Measurements from ENCODE around the gene GGT5.
A peak's percentile ranks its signal among the peaks of the same experiment; 100 is the strongest.
"Not testable (repeated sequence)": the region's sequence is repeated elsewhere in the genome, so short reads cannot be mapped to it uniquely, and the experiment has no call there.

GGT5 gene

GRCh38 chr22:24247564-24248344, 2.9 kb upstream of the GGT5 start:
- Mint-ChIP-seq H3K9me3 (no peaks in the 10 kb centered on the region), H3K36me3 (ENCODE audit: low read depth) (no peaks in the 10 kb centered on the region), H3K27ac (no peak overlapping the region), H3K4me3 (no peak overlapping the region), H3K27me3 (no peaks in the 10 kb centered on the region), H3K4me1 (ENCODE audit: low read depth) (peaks cover 18% of the 10 kb centered on the region)

GRCh38 chr22:24247011-24247507, 2.2 kb upstream of the GGT5 start:
- H3K4me3 Mint-ChIP-seq: no peak overlapping the region

GRCh38 chr22:24245584-24246561, 991 bp upstream of the GGT5 start:
- not testable (repeated sequence) for H3K36me3 Mint-ChIP-seq (ENCODE audit: low read depth); H3K27ac Mint-ChIP-seq; H3K4me3 Mint-ChIP-seq; H3K27me3 Mint-ChIP-seq; H3K9me3 Mint-ChIP-seq
- H3K4me1 Mint-ChIP-seq (ENCODE audit: low read depth): peaks cover 32% of the 10 kb centered on the region

More at GRCh38 chr22:24247011-24247507, 2.2 kb upstream of the GGT5 start:
- no peaks in the 10 kb centered on the region for H3K27me3 Mint-ChIP-seq
- H3K9me3 Mint-ChIP-seq: no peaks in the 10 kb centered on the region
- peaks cover 25% of the 10 kb centered on the region for H3K4me1 Mint-ChIP-seq (ENCODE audit: low read depth)
- no peaks in the 10 kb centered on the region for H3K36me3 Mint-ChIP-seq (ENCODE audit: low read depth)
- no peak overlapping the region for H3K27ac Mint-ChIP-seq

- peaks cover 32% of the 10 kb centered on the region for H3K4me1 Mint-ChIP-seq (ENCODE audit: low read depth)
- H3K27ac Mint-ChIP-seq: no peak overlapping the region
Observed at GRCh38 chr22:24244144-24244787, 616 bp downstream of the GGT5 start.

GRCh38 chr22:24243417-24243816, 1.5 kb downstream of the GGT5 start:
- Mint-ChIP-seq H3K4me1 (ENCODE audit: low read depth) (peaks cover 32% of the 10 kb centered on the region), H3K27ac (peak overlapping the region; percentile 19)
- H3K9me3 Mint-ChIP-seq: not testable (repeated sequence)

More at GRCh38 chr22:24244144-24244787, 616 bp downstream of the GGT5 start:
- no peaks in the 10 kb centered on the region for H3K36me3 Mint-ChIP-seq (ENCODE audit: low read depth)
- H3K27me3 Mint-ChIP-seq: no peaks in the 10 kb centered on the region
- H3K4me3 Mint-ChIP-seq: no peak overlapping the region
- H3K9me3 Mint-ChIP-seq: no peaks in the 10 kb centered on the region

GRCh38 chr22:24240985-24241692, 3.7 kb downstream of the GGT5 start:
- not testable (repeated sequence) for H3K9me3 Mint-ChIP-seq; H3K4me3 Mint-ChIP-seq; H3K27me3 Mint-ChIP-seq; H3K36me3 Mint-ChIP-seq (ENCODE audit: low read depth); H3K27ac Mint-ChIP-seq
- H3K4me1 Mint-ChIP-seq (ENCODE audit: low read depth): peaks cover 32% of the 10 kb centered on the region

More at GRCh38 chr22:24243417-24243816, 1.5 kb downstream of the GGT5 start:
- H3K27me3 Mint-ChIP-seq; H3K4me3 Mint-ChIP-seq; H3K36me3 Mint-ChIP-seq (ENCODE audit: low read depth): not testable (repeated sequence)

- Mint-ChIP-seq H3K27ac (no peak overlapping the region), H3K4me3 (no peak overlapping the region)
Observed at GRCh38 chr22:24240381-24240780, 4.5 kb downstream of the GGT5 start.

GRCh38 chr22:24238101-24238694, 6.7 kb downstream of the GGT5 start:
- peaks cover 19% of the 10 kb centered on the region for H3K4me1 Mint-ChIP-seq (ENCODE audit: low read depth)
- H3K27ac Mint-ChIP-seq; H3K4me3 Mint-ChIP-seq; H3K9me3 Mint-ChIP-seq; H3K36me3 Mint-ChIP-seq (ENCODE audit: low read depth); H3K27me3 Mint-ChIP-seq: not testable (repeated sequence)

More at GRCh38 chr22:24240381-24240780, 4.5 kb downstream of the GGT5 start:
- no peaks in the 10 kb centered on the region for H3K27me3 Mint-ChIP-seq
- H3K4me1 Mint-ChIP-seq (ENCODE audit: low read depth): peaks cover 32% of the 10 kb centered on the region
- no peaks in the 10 kb centered on the region for H3K9me3 Mint-ChIP-seq
- no peaks in the 10 kb centered on the region for H3K36me3 Mint-ChIP-seq (ENCODE audit: low read depth)

GRCh38 chr22:24236656-24237055, 8.2 kb downstream of the GGT5 start:
- Mint-ChIP-seq H3K36me3 (ENCODE audit: low read depth) (no peaks in the 10 kb centered on the region), H3K4me3 (no peak overlapping the region), H3K9me3 (no peaks in the 10 kb centered on the region), H3K4me1 (ENCODE audit: low read depth) (peaks cover 5% of the 10 kb centered on the region), H3K27me3 (no peaks in the 10 kb centered on the region), H3K27ac (no peak overlapping the region)

GRCh38 chr22:24235315-24235714, 9.6 kb downstream of the GGT5 start:
- Mint-ChIP-seq H3K4me1 (ENCODE audit: low read depth) (no peaks in the 10 kb centered on the region), H3K27ac (no peak overlapping the region), H3K27me3 (no peaks in the 10 kb centered on the region), H3K4me3 (no peak overlapping the region), H3K9me3 (no peaks in the 10 kb centered on the region), H3K36me3 (ENCODE audit: low read depth) (no peaks in the 10 kb centered on the region)

- H3K27ac Mint-ChIP-seq: no peak overlapping the region
- H3K27me3 Mint-ChIP-seq: no peaks in the 10 kb centered on the region
- H3K4me1 Mint-ChIP-seq (ENCODE audit: low read depth): no peaks in the 10 kb centered on the region
Observed at GRCh38 chr22:24233816-24234215, 11.1 kb downstream of the GGT5 start.

GRCh38 chr22:24233235-24233634, 11.6 kb downstream of the GGT5 start:
- H3K27ac Mint-ChIP-seq: no peak overlapping the region
- H3K27me3 Mint-ChIP-seq: no peaks in the 10 kb centered on the region
- no peaks in the 10 kb centered on the region for H3K4me1 Mint-ChIP-seq (ENCODE audit: low read depth)
- H3K36me3 Mint-ChIP-seq (ENCODE audit: low read depth): no peaks in the 10 kb centered on the region
- no peaks in the 10 kb centered on the region for H3K9me3 Mint-ChIP-seq
- no peak overlapping the region for H3K4me3 Mint-ChIP-seq

More at GRCh38 chr22:24233816-24234215, 11.1 kb downstream of the GGT5 start:
- Mint-ChIP-seq H3K4me3 (no peak overlapping the region), H3K9me3 (no peaks in the 10 kb centered on the region), H3K36me3 (ENCODE audit: low read depth) (no peaks in the 10 kb centered on the region)

- H3K4me1 Mint-ChIP-seq (ENCODE audit: low read depth): no peaks in the 10 kb centered on the region
- H3K27me3 Mint-ChIP-seq: no peaks in the 10 kb centered on the region
- H3K36me3 Mint-ChIP-seq (ENCODE audit: low read depth): no peaks in the 10 kb centered on the region
- H3K4me3 Mint-ChIP-seq: no peak overlapping the region
- H3K27ac Mint-ChIP-seq: no peak overlapping the region
- no peaks in the 10 kb centered on the region for H3K9me3 Mint-ChIP-seq
Observed at GRCh38 chr22:24232725-24233124, 12.2 kb downstream of the GGT5 start.

GRCh38 chr22:24232124-24232523, 12.8 kb downstream of the GGT5 start:
- H3K27ac Mint-ChIP-seq: no peak overlapping the region
- H3K9me3 Mint-ChIP-seq: no peaks in the 10 kb centered on the region
- no peak overlapping the region for H3K4me3 Mint-ChIP-seq
- H3K27me3 Mint-ChIP-seq: no peaks in the 10 kb centered on the region
- no peaks in the 10 kb centered on the region for H3K36me3 Mint-ChIP-seq (ENCODE audit: low read depth)
- H3K4me1 Mint-ChIP-seq (ENCODE audit: low read depth): no peaks in the 10 kb centered on the region
